Activated gamma-delta T cell (primary cell): ENCODE results near the gene CAPN1.
"Not testable (repeated sequence)": the region's sequence is repeated elsewhere in the genome, so short reads cannot be mapped to it uniquely, and the experiment has no call there.

Experiments used
- DNase-seq: peaks from one replicate; lab custom pipeline; 2025; lab: John Stamatoyannopoulos, UW
- total RNA-seq, 2 donors: gene quantifications; one replicate each; lab custom pipeline; 2026; lab: John Stamatoyannopoulos, UW

The CAPN1 gene
- 107 to 132 reads per million in 2 donors for total RNA-seq

GRCh38 chr11:65181569-65182257, at the start of gene CAPN1:
Gene CAPN1, plus strand, starts transcription at chr11:65181928. Its CDS starts 774 bp downstream, at chr11:65182702.
- peak; percentile 38 for DNase-seq

DNA sequence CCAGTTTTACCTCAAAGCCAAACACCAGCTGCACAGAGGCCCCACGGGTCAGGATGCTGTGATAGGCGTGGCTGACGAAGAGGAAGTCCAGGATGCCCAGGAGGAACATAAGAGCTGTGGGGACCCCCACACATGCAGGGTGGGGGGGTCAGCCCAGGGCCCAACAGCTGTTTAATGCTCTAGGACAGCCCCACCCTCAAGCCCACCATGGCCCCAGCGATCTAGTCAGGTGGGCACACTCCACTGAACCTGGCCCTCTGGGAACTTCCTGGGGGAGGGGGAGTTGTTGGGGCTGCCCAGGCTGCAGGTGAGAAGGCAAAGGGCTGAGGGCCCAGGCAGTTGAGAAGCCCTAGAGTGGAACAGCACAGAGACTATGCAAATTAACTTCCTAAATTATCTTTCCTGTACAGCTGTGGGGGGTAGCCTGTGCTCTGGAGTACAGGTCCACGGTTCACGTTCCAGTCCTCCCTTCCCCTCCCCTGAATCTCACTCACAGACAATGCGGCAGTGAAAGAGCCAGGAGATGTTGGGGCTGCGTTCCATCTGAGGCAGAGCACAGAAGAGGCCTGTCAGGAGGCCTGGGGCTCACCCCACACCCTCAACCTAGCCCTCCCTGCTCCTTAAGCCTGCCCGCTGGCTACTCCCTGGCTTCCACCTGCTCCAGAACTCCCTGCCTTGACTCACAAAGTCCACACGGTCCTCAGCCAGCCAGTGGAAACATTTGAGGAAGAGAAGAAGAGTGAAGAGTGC, 49.3 kb upstream of the CAPN1 start:
- DNase-seq = no peak

GRCh38 chr11:65132988-65133700, 48.6 kb upstream of the CAPN1 start:
- no peak for DNase-seq

DNA sequence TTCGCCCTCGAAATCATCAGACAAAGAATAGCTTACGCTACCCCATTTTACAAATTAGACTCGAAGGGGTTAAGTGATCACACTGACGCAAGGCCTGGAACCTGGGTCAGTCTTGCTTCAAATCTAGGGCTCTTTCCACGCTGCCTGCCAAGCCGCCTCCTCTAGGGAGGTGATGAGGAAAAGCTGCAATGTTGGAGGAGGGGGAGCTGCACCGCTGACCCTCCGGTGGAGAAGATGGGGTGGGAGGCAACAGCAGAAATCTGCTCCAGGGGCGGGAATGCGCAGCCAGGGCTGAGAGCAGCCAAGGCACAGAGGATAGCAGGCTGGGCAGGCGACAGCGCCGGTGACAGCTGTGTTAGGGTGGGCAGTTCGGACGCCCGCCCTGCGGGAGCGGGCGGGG, 48.0 kb upstream of the CAPN1 start:
- no peak for DNase-seq

- peak; percentile 82 for DNase-seq
These were observed 47.3 kb upstream of the CAPN1 start, which contains the start of gene SYVN1 for GRCh38 chr11:65134240-65134951. Gene SYVN1, minus strand, starts transcription at chr11:65134519. Its CDS starts 918 bp downstream, at chr11:65133601.

- peak; percentile 37 for DNase-seq
These were observed 46.6 kb upstream of the CAPN1 start for GRCh38 chr11:65134952-65135632.

GRCh38 chr11:65135633-65136145, 46.0 kb upstream of the CAPN1 start:
- no peak for DNase-seq

- DNase-seq = no peak
These were observed 45.1 kb upstream of the CAPN1 start for GRCh38 chr11:65136515-65137096.

DNA sequence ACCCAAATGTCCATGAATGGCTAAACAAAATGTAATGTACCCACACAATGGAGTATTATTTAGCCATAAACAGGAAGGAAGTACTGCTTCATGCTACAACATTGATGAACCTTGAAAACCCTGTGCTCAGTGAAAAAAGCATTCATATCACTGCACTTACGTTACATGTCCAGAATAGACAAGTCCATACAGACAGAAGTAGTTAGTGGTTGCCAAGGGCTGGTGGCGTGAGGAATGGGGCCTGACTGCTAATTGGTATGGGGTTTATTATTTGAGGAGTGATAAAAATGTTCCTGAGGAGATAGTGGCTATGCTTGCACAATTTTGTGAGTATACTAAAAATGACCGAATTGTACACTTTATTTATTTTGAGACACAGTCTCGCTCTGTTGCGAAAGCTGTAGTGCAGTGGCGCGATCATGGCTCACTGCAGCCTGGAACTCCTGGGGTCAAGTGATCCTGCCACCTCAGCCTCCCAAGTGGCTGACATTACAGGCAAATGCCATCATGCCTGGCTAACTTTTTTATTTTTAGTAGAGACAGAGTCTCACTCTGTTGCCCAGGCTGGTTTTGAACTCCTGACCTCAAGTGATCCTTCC, 39.7 kb upstream of the CAPN1 start:
- no peak for DNase-seq

GRCh38 chr11:65147352-65148075, 34.2 kb upstream of the CAPN1 start:
- no peak for DNase-seq

DNA sequence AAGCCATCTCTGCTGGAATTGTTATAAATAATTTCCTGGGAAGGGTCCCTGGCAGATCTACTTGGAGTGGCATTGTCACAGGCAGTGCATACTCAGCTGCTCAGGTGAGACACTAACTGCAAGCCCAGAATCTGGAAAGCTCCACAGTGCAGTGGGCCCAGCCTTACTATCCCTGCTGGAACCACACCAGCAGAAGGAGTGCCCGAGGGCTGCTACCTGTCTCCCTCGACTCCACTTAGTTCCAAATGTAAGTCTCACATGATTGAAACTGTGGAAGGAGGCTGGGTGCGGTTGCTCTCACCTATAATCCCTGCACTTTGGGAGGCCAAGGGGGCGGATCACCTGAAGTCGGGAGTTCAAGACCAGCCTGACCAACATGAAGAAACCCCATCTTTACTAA, 33.1 kb upstream of the CAPN1 start:
- no peak for DNase-seq

DNA sequence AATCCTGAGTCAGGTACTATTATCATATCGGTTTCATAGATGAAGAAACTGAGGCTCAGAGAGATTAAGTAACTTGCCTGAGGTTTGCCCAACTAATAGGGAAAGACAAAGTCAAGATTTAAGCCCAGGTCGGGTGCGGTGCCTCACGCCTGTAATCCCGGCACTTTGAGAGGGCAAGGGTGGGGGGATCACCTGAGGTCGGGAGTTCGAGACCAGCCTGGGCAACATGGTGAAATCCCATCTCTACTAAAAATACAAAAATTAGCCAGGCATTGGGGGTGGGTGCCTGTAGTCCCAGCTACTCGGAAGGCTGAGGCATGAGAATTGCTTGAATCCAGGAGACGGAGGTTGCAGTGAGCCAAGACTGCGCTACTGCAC, 31.6 kb upstream of the CAPN1 start:
- DNase-seq = not testable (repeated sequence)

DNA sequence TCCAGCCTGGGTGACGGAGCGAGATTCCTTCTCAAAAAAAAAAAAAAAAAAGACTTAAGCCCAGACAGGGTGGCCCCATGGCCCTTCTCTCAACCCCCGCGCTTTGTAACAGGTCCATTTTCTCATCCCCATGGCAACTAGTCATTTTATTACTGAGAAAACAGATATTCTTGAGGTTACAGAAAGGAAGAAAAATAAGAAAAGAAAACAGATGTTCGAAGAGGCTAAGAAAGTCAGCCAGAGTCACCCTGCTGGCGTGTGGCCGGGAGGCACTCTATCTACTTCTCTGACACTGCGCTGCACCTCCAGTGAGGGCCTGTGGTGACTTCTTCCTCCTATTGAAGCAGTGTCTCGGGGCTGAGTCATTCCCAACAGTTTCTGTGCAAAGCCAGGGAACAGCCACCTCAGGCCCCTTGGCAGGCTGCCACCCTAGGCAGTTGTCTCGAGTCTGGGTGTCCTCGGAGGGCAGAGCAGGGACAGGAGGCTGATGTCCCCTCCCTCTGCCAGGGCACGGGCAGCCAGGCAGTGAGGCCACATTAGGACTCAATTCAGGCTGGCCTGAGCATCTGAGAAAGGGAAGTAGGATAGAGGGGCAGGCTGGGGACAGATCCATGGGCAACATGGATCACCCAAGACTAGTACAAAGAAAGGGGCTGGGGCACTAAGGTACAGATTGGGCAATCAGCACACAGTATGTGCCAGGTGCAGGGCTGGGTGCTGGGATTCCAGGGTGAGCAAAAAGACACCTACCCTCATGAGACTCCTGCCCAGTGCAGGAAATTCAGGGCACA, 31.0 kb upstream of the CAPN1 start:
- no peak for DNase-seq

- no peak for DNase-seq
These were observed 30.3 kb upstream of the CAPN1 start for GRCh38 chr11:65151331-65151899.

DNA sequence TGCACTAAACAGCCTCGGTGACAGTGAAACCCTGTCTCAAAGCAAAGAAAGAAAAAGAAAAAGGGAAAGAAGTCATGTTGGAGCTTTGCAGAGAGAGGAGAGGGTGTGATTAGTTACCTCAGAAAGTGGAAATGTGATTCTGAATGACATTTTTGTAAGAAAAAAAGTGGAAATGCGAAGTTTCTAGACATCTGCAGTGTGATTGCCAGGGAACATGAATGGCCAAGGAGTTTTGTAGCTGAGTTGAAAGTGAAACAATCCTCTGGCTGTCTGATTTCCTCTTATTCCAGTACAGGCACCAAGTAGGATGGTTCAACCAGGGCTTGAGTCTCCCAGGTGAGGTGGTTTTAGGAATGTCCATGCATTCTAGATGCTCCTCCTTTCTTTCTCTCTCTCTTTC, 29.6 kb upstream of the CAPN1 start:
- no peak for DNase-seq

DNA sequence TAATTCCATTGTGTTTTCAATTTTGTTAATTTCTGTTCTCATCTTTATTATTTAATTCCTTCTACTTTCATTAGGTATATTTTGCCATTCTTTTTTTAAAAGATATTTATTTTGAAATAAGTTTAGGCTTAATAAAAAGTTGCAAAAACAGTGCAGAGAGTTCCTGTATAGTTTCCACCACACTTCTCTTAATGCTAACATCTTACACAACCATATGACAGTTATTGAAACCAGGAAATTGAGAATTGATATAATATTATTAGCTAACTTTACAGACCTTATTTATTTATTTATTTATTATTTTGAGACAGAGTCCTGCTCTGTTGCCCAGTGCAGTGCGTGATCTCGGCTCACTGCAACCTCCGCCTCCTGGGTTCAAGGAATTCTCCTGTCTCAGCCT, 25.5 kb upstream of the CAPN1 start:
- DNase-seq = no peak

DNA sequence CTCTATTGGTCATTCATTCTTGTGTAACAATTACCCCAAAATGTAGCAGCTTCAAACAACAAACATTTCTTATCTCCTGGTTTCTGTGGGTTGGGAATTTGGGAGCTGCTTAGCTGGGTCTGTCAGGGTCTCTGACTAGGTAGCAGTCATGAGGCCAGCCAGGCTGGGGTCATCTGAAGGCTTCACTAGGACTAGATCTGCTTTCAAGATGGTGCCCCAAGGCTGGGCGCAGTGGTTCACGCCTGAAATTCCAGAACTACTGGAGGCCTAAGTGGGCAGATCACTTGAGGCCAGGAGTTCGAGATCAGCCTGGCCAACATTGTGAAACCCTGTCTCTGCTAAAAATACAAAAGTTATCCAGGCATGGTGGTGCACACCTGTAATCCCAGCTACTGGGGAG, 24.8 kb upstream of the CAPN1 start:
- DNase-seq = no peak

GRCh38 chr11:65157336-65157735, 24.4 kb upstream of the CAPN1 start:
- no peak for DNase-seq

GRCh38 chr11:65159012-65159411, 22.7 kb upstream of the CAPN1 start:
- no peak for DNase-seq
